GM12801 (cell line): Measurements from ENCODE around the gene CASKIN2.

ENCODE experiments used
- TF ChIP-seq, protein P1 (sequence below): IDR thresholded peaks from one replicate; pipeline ENCODE4 v1.5.1; 2011; ENCODE audit warnings: control low read depth; ENCODE audit not compliant: insufficient read length; ENCODE audit errors: extremely low read depth

CASKIN2 gene, protein sequence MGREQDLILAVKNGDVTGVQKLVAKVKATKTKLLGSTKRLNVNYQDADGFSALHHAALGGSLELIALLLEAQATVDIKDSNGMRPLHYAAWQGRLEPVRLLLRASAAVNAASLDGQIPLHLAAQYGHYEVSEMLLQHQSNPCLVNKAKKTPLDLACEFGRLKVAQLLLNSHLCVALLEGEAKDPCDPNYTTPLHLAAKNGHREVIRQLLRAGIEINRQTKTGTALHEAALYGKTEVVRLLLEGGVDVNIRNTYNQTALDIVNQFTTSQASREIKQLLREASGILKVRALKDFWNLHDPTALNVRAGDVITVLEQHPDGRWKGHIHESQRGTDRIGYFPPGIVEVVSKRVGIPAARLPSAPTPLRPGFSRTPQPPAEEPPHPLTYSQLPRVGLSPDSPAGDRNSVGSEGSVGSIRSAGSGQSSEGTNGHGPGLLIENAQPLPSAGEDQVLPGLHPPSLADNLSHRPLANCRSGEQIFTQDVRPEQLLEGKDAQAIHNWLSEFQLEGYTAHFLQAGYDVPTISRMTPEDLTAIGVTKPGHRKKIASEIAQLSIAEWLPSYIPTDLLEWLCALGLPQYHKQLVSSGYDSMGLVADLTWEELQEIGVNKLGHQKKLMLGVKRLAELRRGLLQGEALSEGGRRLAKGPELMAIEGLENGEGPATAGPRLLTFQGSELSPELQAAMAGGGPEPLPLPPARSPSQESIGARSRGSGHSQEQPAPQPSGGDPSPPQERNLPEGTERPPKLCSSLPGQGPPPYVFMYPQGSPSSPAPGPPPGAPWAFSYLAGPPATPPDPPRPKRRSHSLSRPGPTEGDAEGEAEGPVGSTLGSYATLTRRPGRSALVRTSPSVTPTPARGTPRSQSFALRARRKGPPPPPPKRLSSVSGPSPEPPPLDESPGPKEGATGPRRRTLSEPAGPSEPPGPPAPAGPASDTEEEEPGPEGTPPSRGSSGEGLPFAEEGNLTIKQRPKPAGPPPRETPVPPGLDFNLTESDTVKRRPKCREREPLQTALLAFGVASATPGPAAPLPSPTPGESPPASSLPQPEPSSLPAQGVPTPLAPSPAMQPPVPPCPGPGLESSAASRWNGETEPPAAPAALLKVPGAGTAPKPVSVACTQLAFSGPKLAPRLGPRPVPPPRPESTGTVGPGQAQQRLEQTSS (N-terminal part only)

DNA sequence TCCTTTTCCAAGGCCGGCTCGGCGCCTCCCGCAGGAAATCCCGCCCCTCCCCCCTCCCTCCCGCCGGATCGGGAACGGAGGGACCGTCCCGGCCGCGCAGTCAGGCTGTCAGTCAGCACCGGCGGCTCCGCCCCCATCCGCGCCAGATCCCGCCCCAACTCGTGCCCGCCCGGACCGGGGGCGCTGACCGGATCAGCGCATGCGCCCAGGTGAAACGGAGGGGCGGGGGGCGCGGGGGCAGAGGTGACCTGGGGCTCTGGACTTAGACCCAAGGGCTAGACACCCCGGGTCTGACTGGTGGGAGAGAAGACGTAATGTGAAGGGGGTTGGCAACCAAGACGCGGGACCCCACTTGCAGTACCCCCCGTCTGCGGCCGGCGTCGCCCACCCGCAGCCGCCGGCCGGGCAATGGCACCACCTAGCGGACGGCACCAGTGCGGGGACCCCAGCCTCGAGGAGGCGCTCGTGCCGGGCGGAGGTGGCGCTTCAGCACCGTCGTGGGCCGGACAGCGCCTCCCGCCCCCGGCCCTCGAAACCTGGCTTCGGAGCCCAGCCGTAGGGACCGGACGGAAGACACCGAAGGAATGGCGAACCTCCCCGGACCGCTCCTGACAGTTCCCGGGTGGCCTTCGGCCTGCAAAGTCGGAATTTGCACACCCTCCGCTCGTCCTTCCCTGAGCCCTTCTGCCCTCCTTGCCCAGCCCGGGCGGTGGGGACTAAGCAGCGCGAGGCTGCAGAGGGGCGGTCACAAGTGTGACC is at the start of gene CASKIN2:
Gene CASKIN2, minus strand, starts transcription at position 42 of the 759 bp plus-strand sequence. CDS start 1,733 bp downstream, outside the sequence.
- TF ChIP-seq, protein P1, sequence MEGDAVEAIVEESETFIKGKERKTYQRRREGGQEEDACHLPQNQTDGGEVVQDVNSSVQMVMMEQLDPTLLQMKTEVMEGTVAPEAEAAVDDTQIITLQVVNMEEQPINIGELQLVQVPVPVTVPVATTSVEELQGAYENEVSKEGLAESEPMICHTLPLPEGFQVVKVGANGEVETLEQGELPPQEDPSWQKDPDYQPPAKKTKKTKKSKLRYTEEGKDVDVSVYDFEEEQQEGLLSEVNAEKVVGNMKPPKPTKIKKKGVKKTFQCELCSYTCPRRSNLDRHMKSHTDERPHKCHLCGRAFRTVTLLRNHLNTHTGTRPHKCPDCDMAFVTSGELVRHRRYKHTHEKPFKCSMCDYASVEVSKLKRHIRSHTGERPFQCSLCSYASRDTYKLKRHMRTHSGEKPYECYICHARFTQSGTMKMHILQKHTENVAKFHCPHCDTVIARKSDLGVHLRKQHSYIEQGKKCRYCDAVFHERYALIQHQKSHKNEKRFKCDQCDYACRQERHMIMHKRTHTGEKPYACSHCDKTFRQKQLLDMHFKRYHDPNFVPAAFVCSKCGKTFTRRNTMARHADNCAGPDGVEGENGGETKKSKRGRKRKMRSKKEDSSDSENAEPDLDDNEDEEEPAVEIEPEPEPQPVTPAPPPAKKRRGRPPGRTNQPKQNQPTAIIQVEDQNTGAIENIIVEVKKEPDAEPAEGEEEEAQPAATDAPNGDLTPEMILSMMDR, result peak; percentile 12

DNA sequence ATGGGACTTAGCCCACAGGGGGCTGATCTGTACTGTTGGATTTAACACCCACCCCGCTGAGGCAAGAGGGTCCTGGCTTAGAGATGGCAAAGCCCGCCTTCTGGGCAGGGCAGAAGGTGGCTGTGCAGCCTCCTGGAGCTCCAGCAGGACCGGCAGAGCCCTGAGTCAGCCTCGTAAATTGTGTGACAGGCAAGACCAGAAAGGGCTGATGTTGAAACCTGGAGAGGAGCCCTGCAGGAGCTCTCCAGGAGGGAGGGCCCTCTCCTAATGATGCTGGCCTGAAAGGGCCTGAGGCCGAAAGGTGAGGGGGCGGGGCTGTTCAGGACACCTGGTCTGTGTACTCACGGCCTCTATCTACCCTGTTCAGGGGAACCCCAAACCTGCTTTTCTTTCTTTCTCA is 49.7 kb upstream of the CASKIN2 start:
- TF ChIP-seq, protein P1, result no peak

DNA sequence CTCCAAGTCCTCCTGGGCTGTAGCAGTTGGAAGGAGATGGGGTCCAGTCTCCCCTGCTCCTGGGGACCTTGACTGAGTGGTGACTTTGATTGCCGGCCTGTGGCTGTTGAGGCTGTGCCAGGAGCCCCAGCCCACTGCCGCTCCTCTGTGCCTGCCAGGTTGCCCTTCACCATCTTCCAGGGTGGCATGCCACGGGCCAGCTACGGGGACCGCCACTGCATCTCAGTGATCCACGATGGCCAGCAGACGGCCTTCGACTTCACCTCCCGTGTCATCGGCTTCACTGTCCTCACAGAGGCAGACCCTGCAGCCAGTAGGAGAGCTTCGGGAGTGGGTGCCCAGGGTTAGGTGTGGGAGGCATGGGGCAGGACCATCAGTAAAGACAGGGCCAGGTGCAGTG is 48.9 kb upstream of the CASKIN2 start:
- TF ChIP-seq, protein P1, result no peak

DNA sequence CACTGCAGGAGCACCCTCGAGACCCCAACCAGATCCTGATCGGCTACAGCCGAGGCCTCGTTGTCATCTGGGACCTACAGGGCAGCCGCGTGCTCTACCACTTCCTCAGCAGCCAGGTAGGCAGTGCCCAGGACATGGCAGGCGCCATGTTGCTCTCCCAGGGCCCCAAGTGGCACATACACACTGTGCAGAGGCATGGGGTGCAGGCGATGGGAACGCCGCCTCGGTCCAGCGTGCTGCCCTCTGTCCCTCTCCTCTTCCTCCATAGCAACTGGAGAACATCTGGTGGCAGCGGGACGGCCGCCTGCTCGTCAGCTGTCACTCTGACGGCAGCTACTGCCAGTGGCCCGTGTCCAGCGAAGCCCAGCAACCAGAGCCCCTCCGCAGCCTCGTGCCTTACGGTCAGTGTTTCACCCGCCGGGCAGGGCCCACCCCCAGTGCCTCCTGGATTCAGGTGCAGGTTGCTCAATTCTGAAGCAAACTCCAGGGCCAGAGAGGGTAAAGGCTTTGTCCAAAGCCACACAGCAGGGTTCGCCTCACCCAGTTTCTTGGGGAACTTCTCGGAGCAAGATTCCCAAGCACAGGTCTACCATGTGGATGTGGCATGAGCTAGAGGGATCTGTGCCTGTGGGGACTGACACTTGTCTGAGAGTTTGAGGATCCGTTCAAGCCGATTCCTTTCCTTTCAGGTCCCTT is 47.9 kb upstream of the CASKIN2 start:
- TF ChIP-seq, protein P1, result no peak

DNA sequence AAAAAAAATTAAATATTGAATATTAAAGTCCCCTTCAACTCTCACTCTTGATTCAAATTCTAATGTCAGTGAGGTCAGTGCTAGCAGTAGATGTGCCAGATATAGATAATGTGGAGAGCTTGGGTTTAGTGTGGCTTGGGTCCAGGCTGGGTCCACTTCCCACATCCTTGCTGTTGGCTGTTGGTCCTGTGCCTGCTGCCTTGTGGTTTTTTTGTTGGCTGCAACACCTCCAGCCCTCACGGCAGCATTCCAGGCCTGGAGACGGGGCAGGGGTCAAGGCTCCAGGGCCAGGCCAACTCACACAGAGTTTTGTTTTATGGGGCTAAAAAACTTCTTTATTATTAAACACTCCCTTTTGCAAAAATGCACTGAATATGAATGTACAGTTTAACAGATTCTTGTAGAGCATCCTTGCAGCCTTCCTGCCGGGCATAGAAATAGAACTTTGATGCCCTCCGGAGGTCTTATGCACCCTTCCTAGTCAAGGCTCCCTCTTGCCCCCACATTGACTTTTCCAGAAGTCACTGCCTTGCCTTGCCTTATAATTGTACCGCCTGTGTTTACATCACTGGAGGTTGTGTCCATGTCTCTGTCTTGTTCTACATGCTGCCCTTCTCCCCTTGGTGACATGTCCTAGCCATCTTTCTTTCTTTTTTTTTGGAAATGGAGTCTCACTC is 46.7 kb upstream of the CASKIN2 start:
- TF ChIP-seq, protein P1, result no peak

DNA sequence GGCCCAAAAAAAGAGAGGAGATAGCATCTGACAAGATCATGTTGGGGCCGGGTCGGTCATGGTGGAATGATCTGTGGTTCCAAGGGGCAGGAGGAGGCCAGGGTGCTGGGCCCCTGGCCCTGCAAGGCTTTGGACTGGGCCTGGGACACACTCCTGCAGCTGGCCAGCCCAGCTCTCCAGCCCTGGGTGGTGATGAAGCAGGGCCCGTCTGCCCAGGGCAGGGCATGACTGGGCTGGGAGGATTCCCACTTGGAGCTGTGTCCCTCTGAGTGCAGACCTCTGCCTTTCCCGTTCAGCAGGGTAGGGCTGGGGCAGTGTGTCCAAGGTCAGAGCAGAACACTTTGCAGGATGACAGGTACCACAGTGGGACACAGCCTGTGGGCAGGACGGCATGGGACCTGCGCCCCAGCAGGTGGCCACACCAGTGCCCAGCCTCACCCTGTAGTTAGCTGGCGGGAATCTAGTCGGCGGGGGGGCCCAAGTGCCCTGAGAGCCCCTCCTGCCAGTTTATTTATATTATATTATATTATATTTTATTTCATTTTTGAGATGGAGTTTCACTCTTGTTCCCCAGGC is 44.7 kb upstream of the CASKIN2 start:
- TF ChIP-seq, protein P1, result no peak
